Nucleus accumbens (tissue), 56 donors: Measurements from ENCODE around the gene LRG1.

Experiments
- DNase-seq, 56 donors: peaks; one replicate each; lab custom pipeline; 2025; lab: John Stamatoyannopoulos, UW

Gene LRG1

DNA sequence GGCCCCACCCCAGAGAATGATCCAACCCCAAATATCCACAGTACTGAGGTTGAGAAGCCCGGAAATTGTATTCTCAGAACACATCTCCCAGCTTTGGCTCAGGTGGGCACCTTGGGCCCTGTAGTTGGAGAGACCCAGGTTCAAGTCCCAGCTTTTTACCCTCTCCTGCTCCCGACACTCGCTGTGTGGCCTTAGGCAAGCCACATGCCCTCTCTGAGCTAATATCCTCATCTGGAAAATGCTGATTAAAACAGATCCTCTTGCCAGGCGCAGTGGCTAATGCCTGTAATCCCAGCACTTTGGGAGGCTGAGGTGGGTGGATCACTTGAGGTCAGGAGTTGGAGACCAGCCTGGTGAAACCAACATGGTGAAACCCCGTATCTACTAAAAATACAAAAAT is 24.1 kb downstream of the LRG1 start:
- DNase-seq, result no peak

GRCh38 chr19:4513248-4513647 is 26.6 kb downstream of the LRG1 start:
- no peak for DNase-seq

- no peak for DNase-seq
Observed at GRCh38 chr19:4512070-4512469, 27.8 kb downstream of the LRG1 start.

DNA sequence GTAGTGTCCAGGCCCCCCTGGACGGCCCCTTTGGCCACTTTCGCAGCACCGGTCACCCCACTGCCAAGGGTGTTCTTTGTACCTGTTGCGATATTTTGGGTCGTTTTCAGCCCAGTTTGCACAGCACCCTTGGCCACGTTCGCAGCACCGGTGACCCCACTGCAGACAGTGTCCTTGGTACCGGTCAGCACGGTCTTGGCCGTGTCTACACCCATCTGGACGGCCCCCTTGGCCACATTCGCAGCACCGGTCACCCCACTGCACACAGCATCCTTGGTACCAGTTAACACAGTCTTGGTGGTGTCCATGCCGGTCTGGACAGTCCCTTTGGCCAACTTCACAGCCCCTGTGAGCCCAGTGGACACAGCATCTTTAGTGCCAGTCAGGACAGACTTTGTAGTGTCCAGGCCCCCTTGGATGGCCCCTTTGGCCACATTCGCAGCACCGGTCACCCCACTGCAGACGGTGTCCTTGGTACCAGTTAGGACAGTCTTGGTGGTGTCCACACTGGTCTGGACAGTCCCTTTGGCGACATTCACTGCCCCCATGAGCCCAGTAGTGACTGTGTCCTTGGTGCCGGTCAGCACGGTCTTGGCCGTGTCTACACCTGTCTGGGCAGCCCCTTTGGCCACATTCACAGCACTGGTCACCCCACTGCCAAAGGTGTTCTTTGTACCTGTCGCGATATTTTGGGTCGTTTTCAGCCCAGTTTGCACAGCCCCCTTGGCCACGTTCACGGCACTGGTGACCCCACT is 28.4 kb downstream of the LRG1 start:
- no peak for DNase-seq

DNA sequence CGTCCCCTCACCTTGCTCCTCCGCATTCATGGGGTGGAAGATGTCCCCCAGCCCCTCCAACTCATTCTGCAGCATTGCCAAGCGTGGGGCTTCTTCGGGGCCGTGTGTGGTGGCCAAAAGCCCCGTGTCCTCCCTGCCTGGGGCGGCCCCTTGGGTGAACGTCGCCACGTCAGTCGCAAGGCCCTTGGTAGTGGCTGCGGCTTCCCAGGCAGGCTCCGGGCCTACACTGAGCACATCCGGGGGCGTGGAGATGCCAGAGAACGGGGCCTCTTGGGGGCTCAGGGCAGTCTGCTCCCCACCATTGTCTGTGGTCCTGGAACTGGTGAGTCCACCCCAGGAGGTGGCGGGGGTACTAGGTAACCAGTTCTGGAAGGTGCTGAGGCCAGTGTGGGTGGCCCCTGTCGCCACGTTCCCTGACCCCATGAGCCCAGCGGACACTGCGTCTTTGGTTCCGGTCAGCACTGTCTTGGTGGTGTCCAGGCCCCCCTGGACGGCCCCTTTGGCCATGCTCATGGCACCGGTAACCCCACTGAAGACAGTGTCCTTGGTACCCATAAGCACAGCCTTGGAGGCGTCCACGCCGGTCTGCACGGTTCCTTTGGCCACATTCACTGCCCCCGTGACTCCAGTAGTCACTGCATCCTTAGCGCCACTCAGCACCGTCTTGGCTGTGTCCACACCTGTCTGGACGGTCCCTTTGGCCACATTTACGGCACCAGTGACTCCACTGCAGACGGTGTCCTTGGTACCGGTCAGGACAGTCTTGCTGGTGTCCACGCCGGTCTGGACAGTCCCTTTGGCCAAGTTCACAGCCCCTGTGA is 29.2 kb downstream of the LRG1 start:
- DNase-seq, result no peak

GRCh38 chr19:4508698-4509097 is 31.1 kb downstream of the LRG1 start:
- DNase-seq, result no peak

DNA sequence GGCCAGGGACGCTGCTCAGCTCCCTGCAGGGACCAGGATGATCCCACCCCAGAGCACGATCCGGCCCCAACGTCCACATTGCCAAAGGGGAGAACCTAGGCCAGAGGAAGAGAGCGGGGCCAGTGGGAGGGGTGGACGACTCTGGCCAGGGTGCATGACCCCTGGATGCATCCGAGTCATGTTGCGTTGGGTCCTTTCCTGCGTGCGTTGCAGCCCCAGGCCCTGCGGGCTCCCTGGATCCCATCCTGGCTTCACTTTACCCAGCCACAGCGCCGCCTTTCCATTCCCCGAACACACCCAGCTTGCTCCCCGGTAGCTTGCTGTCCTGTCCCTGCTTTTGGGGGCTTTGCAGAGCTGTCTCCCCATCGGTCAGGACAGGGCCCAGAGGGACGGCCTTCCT is 32.0 kb downstream of the LRG1 start:
- no peak for DNase-seq

DNA sequence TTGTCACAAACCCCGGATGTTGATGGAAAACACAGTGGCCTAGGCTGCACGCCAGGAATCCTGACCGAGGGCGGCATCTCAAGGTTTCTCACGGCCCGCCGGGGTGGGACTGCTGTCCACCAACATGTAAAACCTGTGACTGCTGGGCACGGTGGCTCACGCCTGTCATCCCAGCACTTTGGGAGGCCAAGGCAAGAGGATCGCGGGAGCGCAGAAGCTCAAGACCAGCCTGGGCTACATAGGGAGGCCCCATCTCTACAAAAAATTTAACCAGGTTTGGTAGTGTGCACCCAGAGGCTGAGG is 32.7 kb downstream of the LRG1 start:
- no peak for DNase-seq

GRCh38 chr19:4506449-4507149 is 33.2 kb downstream of the LRG1 start:
- no peak for DNase-seq

DNA sequence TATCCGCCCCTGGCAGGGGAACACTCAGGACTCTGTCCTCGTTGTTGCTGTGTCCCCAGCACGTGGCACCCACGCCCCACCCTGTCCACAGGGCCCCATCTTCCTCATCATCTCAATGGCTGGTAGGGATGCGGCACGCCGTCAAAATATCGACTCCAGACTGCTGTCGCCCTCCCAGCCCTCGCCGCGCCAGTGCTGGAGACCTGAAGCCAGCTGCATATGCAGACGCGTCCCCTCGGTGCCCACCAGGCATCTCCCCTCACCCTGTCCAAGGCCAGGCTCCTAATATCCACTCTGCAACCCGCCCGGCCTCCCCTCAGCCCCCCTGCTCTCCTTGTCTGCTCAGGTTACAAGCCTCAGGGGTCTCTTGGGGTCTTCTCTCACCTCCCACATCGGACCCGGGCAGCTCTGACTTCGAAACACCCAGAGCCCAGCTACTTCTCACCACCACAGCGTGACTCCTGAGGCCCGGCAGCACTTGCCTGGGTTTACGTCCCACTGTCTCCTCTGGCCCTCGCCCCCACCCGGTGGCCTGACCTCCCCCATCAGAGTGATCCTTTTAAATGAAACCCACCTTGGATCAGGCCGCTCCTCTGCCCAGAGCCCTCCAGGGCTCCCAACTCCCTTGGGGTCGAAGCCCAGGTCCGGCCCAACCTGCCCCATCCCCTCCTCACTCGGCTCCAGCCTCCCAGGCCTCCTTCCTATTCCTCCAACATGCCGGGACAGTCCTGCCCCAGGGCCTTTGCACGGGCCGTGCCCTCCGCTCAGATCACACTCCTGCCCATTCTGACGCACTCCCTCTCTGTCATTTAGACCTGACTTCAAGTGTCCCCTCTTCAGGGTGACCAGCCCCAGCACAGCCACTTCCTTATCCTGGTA is 34.0 kb downstream of the LRG1 start:
- DNase-seq, result no peak

DNA sequence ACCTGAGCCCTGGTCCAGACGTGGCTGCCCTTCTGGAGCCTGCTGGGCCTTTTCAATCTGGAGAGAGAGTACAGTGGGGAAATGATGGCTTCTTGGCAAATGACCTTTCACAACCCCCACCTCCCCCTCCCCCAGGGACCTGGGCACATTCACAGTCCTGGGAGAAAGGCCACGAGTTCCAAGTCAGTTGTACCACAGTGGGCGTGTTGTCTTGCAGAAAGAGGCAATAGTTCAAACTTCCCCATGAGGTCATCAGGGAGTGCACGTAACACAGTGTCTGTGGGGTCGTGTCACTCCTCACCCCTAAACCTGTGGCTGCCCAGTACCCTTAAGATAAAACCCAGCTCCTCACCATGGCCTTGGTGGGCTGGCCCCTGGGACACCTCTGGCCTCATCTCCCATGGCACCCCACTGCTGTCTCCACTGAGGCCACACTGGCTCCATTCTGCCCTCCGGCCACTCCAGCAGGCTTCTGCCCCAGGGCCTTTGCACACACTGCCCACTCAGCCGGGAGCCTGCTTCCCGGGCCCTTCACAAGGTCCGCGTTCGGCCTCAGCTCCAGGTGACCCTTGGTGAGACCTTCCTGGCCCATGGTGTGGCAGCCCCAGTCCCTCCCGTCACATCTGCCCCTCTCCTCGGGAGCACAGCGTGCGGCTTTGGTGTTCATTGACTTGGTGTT is 34.8 kb downstream of the LRG1 start:
- DNase-seq, result no peak

- peak in 24 of 56 donors; percentile 4 to 60 (median 24) for DNase-seq
Observed at GRCh38 chr19:4504297-4504701, 35.5 kb downstream of the LRG1 start.

- DNase-seq, result no peak
Observed at GRCh38 chr19:4503825-4504170, 36.0 kb downstream of the LRG1 start.

- DNase-seq, result no peak
Observed at GRCh38 chr19:4503132-4503824, 36.6 kb downstream of the LRG1 start.

- DNase-seq, result no peak
Observed at GRCh38 chr19:4502282-4503131, 37.3 kb downstream of the LRG1 start.

DNA sequence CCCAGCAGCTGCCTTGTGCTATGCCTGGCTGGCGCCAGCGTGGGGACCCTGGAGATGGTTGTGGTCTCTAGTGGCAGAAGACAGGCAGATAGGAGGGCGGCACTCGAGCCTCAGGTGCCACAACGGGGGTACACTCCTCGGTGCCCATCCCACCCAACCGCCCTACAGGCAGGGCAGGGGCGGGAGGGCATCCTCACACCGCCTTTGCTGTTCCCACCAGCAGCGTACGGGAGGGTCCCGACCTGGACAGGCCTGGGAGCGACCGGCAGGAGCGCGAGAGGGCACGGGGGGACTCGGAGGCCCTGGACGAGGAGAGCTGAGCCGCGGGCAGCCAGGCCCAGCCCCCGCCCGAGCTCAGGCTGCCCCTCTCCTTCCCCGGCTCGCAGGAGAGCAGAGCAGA is 38.1 kb downstream of the LRG1 start:
- no peak for DNase-seq

GRCh38 chr19:4500841-4501591 is 38.8 kb downstream of the LRG1 start:
- no peak for DNase-seq

- DNase-seq, result no peak
Observed at GRCh38 chr19:4499855-4500254, 40.0 kb downstream of the LRG1 start.
